KG1 (cell line): ENCODE measurements around the gene MICU1.
"Not testable (repeated sequence)": the region's sequence is repeated elsewhere in the genome, so short reads cannot be mapped to it uniquely, and the experiment has no call there.

Experiments
- DNase-seq: peaks from one replicate; lab custom pipeline; 2025; lab: John Stamatoyannopoulos, UW

The MICU1 gene, protein sequence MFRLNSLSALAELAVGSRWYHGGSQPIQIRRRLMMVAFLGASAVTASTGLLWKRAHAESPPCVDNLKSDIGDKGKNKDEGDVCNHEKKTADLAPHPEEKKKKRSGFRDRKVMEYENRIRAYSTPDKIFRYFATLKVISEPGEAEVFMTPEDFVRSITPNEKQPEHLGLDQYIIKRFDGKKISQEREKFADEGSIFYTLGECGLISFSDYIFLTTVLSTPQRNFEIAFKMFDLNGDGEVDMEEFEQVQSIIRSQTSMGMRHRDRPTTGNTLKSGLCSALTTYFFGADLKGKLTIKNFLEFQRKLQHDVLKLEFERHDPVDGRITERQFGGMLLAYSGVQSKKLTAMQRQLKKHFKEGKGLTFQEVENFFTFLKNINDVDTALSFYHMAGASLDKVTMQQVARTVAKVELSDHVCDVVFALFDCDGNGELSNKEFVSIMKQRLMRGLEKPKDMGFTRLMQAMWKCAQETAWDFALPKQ

DNA sequence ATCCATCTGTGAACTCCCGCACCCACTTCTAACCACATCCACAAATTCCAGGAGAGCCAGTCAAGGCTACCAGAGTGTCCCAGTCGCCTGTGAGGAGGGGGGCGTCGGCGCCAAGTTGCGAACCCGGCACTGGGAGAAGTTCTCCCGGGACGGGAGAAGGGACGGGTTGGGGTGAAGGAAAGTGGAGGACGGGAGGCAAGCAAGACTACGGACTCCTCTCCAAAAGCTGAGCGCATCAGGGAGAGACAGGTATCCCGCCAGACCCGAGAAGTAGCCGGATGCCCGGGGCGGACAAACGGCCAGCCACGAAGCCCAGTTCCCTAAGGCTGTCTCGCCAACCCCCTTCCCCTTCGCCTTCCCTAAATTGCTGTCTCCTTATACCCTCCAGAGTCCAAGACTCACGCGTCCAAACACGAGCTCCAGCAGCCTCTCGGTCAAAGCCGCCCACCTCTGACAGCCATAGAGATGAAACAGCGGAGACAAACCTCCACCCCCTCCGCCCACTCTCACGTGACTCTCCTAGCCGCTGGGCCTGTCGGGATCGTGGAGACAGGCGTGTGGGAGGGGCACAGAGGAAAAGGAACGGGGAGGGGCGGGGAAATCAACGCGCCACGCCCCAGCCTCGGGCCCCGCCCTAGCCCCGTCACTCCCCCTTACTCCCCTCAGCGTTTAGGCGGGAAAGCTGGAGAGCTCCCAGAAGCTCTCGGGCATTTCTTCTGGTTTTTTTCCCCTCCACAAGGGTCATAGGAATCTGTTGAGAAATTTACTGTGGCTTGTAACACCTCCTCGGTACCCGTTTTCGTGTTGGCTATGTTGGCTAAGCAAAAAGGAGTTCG lies at the start of gene MICU1:
Gene MICU1 (minus strand): TSS at position 472 of the 836 bp plus-strand sequence. CDS start 59,286 bp downstream, outside the sequence.
- peak; percentile 91 for DNase-seq

DNA sequence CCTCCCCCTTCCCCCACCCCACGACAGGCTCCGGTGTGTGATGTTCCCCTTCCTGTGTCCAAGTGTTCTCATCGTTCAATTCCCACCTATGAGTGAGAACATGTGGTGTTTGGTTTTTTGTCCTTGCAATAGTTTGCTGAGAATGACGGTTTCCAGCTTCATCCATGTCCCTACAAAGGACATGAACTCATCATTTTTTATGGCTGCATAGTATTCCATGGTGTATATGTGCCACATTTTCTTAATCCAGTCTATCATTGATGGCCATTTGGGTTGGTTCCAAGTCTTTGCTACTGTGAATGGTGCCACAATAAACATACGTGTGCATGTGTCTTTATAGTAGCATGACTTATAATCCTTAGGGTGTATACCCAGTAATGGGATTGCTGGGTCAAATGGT lies 48.3 kb upstream of the MICU1 start:
- DNase-seq, result not testable (repeated sequence)

DNA sequence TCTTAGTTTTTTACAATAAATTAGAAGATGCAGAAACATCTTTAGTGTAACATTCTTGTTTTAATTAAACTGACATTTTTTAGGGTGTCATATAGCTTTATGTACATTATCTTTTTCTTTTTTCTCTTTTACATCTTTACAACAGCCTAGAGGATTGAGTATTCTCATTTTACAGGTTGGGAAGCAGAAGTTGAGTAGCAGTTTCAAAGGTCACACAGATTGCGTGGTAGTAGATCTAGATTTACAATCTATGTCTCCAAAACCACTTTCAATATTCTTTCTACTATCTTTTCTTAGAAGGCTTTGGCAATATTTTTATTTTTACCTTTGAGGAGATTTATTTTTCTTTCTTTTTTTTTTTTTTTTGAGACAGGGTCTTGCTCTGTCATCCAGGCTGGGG lies 47.4 kb upstream of the MICU1 start:
- no peak for DNase-seq

DNA sequence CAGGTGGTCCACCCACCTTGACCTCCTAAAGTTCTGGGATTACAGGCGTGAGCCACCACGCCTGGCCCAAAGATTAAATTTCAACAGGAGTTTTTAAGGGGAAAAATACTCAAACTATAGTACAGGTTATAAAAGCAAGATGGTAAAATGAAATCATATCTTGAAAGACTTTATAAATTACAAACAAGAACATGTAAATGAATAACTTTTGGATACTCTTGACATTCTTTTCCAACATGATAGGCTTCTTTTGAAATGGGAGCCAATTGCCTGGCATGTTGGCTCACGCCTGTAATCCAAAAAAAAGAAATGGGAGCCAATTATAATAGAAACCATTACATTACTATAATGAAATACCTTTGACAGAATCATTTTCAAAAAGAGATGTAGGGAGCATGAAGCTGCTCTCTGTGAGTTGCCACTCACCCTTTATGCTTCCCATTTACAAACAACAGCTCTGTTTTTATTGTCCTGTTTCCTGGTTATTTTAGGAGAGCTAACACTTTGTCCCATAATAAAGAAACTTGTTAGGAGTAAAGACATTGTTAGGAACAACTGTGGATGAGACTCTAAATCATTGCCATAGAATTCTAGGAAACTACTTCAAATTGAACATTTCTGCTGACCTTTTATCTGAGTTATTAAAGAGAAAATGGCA lies 41.5 kb upstream of the MICU1 start:
- no peak for DNase-seq

DNA sequence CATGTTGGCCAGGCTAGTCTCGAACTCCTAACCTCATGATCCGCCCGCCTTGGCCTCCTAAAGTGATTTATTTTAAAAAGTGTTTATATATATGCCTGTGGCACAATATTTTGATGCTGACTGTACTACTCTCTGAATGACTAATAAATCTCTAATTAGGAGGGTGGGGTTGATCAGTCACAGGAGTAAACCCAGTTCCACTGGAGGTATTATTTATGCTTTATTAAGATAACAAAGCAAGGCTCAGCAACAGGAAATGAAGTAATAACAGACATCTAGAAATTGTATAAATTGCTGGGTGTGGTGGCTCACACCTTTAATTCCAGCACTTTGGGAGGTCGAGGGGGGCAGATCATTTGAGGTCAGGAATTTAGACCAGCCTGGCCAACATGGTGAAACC lies 40.0 kb upstream of the MICU1 start:
- DNase-seq, result no peak

DNA sequence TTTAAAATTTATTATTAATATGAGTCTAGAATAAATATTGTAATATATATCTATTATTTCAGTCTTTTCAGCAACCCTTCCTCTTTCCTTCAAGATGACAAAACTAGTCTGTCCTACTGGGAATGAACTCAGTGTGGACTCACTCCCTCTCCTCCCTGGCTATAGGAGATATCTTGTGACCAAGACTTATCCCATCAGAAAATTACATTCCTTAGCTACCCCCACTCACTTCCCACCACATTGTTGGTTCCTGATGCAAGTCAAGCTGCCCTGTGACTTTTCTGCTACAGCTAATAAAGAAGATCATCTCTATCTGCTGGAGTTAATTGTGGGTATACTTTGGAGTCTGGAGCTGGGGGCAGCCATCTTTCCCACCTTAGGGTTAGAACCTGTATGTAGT lies 38.1 kb upstream of the MICU1 start:
- no peak for DNase-seq

DNA sequence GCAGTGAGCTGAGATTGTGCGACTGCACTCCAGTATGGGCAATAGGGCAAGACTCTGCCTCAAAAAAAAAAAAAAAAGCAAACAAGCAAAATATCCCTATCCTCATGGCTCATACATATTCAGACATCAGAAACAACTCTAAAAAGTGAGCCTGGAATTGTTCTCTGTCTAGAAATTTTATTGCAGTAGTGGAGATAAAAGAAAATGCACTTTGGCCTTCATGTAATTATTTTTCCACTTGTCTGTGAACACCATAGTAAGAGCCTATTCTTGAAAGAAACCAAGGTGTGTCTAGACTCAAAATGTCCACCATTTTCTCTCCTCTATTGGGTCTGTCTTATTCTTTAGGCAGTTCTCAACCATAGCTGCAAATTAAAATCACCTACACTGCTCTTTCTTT lies 35.6 kb upstream of the MICU1 start:
- DNase-seq, result no peak

DNA sequence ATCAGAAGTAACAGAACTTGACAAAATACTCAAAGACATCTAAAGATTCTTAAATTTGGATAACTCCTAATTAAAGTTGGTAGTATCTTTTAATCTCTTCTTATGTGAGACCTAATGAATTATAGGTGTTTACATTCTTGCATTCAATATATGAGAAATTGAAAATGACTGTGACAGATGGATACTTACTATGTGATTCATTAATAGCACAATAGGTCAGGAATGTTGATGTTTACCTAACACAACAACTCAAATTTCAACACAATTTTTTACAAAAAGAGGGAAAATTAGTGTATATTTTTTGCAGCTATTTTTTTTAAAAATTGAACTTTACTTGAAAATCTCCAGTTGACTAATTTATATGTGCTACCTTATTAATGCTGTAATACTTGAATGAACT lies 34.3 kb upstream of the MICU1 start:
- DNase-seq, result no peak

DNA sequence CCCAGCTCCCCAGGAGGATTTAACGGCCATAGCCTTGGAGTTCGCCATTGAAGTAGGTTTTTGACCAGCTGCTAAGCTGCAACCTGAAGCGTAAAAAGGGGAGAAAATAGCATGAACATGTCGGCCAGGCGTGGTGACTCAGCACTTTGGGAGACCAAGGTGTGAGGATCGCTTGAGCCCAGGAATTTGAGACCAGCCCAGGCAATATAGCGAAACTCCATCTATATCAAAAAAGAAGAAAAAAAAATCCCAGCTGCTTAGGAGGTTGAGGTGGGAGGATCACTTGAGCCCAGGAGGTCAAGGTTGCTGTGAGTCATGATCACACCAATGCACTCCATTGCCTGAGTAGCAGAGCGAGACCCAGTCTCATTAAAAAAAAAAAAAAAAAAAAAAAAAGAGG lies 33.8 kb upstream of the MICU1 start:
- no peak for DNase-seq

DNA sequence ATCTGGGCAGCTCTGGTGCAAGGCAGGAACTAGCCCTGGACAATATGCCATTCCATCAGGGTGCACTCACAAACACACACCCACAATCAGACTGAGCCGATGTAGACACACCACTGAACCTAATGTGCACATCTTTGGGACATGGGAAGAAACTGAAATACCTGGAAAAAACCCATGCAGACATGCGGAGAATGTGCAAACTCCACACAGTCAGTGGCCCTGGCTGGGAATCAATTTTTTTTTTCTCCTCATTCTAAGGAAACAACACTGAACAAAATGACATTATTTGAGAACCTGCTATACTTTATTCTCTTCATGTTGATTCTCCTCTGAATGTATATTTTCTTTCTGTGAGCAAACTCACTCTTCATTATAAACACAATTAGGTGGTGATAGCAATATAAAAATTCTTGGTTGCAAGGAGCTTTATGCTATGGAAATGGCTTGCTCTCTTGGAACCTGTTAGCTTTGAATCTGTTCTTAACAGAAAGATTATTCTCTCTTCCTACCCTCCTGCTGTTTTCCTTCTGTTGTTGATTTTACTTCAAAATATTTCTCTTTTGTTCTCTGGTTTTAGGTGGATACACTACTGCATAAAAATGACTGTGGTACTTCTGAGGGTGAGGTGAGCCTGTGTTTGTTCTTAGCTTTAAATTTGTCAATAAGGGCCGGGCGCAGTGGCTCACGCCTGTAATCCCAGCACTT lies 33.0 kb upstream of the MICU1 start:
- DNase-seq, result no peak

DNA sequence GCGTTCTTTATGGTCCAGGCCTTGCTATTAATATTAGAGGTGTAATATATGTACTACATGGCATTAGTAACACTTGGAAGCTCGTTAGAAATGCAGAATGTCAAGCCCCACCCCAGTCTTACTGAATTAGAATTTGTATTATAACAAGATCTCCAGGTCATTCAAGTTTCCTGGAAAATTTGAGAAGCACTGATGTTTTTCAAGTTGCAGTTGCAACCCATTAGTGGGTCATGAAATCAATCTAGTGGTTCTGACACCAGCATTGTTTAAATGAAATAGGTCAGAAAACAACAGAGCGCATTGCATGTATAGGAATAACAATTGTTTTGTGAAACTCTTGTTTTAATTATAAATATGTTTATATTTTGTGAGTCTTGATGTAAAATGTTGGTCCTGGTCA lies 28.8 kb upstream of the MICU1 start:
- no peak for DNase-seq

DNA sequence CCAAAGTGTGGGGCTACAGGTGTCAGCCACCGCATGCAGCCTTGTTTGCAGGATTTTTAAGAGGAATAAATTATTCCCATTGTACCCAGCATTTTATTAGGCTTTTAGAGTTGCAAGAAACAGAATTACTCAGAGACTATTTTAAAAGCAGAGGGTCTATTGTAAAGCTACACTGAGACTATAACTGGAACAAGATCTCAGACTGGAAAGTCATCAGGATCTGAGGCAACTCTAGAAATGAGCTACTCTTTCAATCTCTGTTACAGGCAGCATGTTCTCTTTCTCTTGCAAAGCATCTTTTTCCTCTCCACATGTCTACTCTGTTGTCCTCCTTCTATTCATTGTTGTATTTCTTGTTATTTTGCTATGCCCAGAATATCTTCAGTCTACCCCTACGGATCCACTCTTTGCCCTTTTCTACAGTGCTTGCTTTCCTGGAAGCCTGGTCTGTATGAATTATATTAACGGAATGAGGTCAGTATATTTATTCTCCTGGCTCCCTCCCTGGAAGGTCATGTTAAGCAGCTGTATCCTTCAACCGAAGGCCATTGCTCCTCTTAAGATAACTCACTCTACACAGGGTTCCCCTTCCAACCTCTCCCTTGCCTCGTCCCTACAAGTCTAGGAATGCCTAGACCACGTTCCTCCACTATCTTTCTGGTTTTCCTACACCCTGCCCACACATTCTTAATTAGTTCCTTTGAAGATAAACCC lies 27.7 kb upstream of the MICU1 start:
- DNase-seq, result no peak

DNA sequence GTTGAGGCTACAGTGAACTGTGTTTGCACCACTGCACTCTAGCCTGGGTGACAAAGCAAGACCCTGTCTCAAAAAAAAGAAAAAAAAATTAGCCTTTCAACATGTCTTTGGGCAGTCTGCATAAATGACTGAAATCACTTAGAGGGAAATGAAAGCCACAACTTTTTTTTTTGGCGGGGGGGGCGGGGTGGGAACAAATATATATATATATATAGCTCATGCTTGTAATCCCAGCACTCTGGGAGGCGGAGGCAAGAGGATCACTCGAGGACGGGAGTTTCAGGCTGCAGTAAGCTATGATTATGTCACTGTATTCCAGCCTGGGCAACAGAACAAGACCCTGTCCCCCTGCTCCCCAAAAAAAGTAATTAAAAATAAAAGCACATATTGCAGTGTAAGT lies 23.4 kb upstream of the MICU1 start:
- no peak for DNase-seq

DNA sequence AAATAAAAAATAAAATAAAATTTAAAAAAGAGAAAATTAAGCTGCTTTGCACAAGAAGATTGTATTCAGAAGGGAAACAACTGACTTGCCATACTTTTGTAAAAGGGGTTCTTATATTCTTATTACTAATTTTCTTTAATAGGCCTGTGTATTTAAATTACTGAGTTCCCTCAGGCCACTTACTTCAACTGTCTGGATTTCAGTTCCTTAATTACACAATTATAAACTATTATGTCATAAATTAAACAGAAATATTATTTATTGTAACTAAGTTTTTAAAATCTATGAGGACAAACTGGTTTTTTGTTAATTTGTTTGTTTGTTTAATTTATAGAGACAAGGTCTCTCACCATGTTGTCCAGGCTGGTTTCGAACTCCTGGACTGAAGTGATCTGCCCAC lies 22.4 kb upstream of the MICU1 start:
- no peak for DNase-seq

DNA sequence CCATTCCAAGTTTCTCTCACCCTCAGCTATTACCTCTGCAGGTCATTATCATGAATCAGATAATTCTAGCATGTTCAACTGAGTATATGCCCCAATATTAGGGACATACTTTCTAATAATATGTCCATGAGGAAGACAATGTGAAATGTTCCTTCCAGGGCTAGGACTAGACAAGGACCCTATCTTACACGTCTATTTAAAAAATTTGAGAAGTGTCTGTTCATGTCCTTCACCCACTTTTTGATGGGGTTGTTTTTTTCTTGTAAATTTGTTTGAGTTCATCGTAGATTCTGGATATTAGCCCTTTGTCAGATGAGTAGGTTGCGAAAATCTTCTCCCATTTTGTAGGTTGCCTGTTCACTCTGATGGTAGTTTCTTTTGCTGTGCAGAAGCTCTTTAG lies 21.1 kb upstream of the MICU1 start:
- not testable (repeated sequence) for DNase-seq

DNA sequence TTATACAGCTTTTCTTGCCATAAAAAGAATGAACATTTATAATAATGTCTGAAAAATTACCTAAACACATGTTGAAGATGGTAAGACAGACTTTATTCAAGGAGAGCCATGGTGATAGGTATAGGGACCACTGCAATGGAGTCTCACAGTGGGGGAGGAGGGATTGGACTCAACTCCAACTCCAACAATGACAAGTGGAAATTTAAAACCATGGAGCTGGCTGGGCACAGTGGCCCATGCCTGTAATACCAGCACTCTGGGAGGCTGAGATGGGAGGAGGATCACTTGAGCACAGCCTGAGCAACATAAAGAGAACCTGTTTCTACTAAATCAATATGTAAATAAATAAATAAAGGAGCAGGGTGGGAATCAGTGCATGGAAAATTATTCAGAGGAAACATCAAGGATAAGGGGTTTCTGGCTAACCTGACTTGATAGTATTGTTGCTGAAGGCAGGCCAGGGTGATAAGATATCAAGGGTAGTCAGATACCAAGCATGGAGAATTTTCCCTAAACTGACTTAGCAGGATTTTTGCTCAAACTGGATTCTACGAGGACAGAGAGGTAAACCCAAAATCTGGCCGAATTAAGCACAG lies 19.5 kb upstream of the MICU1 start:
- no peak for DNase-seq

DNA sequence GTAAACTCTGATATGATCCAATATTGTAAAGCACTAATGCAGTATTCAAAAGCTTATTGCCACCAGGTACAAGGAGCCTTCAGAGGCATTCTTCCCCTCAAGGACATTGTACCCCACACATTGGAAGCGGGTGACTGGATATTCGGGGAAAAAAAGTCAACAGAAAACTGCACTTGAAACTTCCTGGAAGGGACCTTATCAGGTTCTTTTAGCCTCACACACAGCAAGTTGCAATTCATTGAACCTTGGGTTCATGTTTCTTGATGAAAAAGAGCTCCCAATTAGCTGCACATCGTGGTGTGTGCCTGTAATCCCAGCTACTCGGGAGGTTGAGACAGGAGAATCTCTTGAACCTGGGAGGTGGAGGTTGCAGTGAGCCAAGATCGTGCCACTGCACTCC lies 16.4 kb upstream of the MICU1 start:
- DNase-seq, result no peak

DNA sequence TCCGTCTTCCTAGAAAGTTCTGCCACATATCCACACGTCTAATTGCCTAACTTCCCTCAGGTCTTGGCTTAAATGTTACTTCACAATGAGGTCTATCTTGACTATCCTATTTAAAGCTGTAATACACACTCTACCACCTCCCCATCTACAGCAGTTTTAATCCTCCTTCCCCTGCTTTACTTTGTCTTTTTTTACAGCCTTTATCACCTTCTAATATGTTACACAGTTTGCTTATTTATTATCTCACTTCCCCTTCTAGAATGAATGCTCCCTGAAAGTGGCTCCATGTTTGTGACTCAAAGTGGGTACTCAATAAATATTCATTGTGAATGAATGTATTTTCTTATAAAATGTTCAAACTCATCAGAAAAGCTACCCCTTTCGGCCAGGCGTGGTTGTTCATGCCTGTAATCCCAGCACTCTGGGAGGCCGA lies 13.6 kb upstream of the MICU1 start:
- no peak for DNase-seq

DNA sequence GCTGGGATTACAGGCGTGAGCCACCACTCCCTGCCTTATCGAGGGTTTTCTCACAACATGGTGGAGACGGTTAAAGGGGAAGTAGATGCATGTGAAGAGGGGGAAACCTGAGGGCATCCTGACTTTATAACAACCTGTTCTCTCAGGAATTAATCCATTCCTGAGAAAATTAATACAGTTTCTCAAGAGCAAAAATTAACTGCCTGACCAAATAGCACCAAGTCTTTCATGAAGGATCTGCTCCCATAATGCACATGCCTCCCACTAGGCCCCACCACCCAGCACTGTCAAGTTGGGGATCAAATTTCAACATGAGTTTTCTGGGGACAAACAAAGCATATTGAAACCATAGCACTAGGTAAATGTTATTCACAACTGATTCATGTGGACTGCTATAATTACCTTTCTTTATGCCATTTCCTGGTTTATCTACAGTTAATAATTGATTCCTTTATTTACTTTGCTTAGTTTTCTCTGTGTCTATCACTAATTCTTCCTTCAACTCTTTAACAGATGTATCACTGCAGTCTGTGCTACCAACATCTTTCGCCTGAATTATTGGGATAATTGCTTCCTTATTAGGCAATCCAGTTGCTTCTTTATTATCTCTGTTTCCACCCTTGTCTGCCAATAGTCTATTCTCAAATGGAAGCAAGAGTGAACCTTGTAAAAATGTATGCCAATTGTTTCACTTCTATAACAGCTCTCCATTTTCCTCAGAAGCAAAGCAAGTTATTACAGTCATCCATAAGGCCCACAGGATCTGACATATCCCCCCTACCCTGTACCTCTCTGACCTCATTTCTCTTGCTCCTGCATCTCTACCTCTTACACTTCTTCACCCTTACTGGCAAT lies 12.9 kb upstream of the MICU1 start:
- no peak for DNase-seq

DNA sequence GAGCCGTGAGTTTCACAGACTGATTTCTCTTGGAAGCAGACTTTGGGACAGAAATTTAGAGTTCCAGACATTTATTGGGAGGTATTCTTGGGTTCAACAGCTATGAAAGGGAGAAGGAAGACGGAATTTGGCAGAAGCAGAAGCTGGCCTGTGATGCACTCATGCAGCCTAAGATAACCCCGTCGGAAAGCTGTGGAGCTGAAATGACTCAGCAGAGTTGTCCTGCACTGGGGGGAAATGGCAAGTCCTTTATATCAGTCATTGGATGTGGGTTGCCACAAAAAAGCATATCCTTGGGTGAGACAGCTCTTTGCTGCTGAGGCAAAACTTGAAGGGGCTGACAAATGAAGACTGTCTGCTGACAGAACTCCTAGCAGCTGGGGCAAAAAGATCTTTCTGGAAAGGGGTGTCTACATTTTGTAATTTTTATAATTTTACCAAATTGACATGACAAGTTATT lies 11.5 kb upstream of the MICU1 start:
- peak; percentile 48 for DNase-seq
